Right renal cortex interstitium (tissue), 3 donors: ENCODE data around the gene PRR16. TPM values are rescaled to one million over a fixed set of nuclear protein-coding genes. Genes with fewer than 3 reads are reported as not detected.

Source experiments
- DNase-seq, 3 donors: peaks; one replicate each; pipeline ENCODE4 v3.0.0-alpha.2; 2013; ENCODE audit warnings: low read depth in 3 of 3, low spot score in 2 of 3
- polyA plus RNA-seq, 3 donors: library from polyadenylated mRNA; unstranded; fragments of 120-200 nt; gene quantifications; one replicate each; pipeline ENCODE4 v1.2.1, GENCODE V29; 2013; ENCODE audit not compliant: insufficient read length in 3 of 3

PRR16 gene
- polyA plus RNA-seq, 3 donors: 2.9 to 5.4 (median 4.6) TPM

DNA sequence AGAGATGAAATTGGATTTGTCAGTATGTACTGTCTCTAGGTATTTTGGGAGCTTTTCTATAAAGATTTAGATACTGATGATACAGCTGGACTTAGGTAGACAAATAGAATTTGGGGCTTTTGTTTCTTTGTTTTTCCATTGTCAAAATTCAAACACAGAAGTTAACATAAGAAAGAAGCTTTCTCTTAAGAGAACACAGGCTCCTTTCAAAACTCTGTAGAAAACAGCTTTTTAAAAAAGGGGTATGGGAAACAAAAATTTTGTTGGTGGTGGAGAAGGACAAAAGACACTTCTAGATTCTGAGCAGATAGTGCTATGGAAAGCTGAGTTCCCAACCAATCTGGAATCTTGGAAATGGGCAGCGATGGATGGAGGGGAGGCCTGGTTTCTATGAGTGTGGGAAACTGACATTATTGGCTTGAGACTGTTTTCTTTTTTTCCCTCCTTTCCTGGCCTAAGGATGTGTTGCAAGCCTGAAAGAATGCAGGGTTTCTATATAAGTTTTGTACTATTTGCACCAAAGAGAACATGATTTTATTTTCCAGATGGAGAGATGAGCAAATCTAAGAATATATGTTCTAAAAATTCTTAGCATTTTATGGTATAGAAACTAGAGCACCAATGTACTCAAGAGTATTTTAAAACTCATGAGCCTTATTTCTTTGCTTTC, 240.0 kb downstream of the PRR16 start:
- no peak for DNase-seq

DNA sequence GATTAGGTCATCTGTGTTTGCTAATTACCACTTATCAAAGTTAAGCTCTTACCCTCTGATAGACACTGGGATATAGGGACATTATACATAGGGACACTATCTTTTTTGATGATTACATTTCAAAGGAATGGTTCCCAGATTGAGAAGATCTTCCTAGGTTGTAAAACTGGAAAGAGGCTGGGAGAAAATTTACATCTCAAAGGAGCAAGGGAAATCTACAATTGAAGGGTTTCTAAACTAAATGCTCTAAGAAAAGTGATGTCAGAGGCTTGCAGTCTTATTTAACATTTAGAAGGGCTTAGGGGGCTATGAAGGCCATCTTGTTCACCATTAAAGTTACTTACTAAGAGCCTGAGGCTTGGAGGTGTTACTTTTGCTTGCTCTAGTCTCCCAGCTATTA, 242.8 kb downstream of the PRR16 start:
- no peak for DNase-seq

GRCh38 chr5:120717381-120717780, 253.3 kb downstream of the PRR16 start:
- DNase-seq: no peak

- DNase-seq: no peak
Measured at GRCh38 chr5:120730214-120730613, 266.1 kb downstream of the PRR16 start.

DNA sequence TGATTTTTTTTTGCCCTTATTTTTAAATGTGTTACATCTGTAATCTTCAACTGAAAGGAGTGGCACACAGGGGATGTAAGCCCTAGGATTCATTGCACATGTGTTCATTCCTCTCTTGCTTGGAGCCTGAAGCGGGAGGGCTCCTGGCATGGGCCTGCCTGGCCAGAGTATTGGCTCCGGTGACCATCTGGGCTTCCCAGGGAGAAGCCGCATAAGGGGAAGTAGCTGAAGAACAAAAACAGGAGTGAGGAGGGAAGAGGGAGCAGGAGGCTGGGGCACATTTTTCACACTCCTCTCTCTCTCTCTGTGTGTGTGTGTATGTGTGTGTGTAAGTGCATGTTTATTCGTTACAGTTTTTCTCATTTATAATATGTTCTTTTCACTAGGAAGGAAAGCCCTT, 269.9 kb downstream of the PRR16 start:
- DNase-seq: no peak

DNA sequence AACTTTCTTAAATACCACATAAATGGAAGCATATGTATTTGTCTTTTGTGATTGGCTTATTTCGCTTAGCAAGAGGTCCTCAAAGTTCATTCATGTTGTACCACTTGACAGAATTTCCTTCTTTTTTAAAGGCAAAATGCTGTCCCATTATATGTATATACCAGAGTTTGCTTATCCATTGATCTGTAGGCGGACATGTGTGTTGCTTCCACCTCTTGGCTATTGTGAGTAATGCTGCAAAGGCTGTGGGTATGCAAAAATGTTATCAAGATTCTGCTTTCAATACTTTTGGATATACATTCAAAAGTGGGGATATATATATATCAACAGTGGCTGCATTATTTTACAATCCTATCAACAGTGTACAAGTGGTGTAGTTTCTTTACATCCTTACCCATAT, 271.0 kb downstream of the PRR16 start:
- DNase-seq: no peak
